Brain microvascular endothelial cell (primary cell): ENCODE measurements around the gene STYXL1.

Experiments used
- DNase-seq: peaks from one replicate; pipeline ENCODE4 v3.0.0-alpha.2; 2020
- H3K27ac ChIP-seq: fragments of 250-450 bp; sonication (Bioruptor Pico); 2 replicates; pipeline ENCODE4 v1.5.1; 2020; ENCODE audit warnings: mild to moderate bottlenecking, moderate library complexity
- H3K27me3 ChIP-seq: fragments of 250-450 bp; sonication (Bioruptor Pico); replicated peaks from 2 replicates; pipeline ENCODE4 v1.5.1; 2020; ENCODE audit warnings: mild to moderate bottlenecking
- H3K36me3 ChIP-seq: fragments of 250-450 bp; sonication (Bioruptor Pico); replicated peaks from 2 replicates; pipeline ENCODE4 v1.5.1; 2020; ENCODE audit warnings: mild to moderate bottlenecking
- H3K4me3 ChIP-seq: 2 replicates; pipeline ENCODE4 v1.5.1; 2011; ENCODE audit warnings: low read depth, mild to moderate bottlenecking, control low read depth, low read length, moderate library complexity
- in situ Hi-C: cut with HindIII; loops from 2 replicates; pipeline ENCODE4 v1.10.0; 2017; ENCODE audit warnings: low sequenced_read_pairs, low pct_ligation_motif_present
- TF ChIP-seq, protein P1 (sequence below): IDR thresholded peaks from 2 replicates; pipeline ENCODE4 v1.5.1; 2011; ENCODE audit warnings: low read depth, mild to moderate bottlenecking, moderate library complexity, low read length, control low read depth, inconsistent platforms; ENCODE audit errors: missing control alignments

Gene STYXL1

DNA sequence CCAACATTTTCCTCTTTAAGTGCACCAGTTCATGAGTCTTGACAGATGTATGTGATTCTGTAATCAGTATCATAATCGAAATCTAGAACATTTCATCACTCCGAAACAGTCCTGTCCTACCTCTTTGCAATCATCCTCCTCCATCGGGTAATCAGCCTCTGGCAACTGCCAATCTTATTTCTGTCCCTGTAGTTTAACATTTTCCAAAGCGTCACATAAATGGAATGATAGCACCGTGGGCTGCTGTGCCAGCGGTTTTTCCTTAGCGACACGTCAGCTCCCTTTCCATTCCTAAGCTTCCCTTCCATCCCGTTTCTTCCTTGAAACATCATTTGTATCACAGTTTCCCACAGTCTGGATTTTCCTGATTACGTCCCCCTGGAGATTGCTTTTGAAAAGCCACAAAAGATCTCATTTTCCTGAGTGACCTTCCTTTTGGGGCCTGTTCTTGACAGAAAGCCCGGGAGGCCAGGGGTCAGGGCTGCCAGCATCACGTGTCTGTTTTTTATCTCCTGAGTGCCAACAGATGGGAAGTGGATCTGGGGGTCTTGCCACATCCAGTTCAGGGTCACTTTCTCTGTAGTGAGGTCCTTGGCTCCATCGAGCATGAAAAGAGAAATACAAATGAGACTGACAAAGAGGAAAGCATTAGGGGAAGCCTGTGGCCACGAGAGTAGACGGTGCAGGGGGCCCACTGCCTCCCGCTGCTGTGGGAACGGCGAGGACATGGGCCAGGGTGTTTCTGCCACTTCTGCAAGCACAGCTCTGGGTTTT, 85.0 kb downstream of the STYXL1 start:
- in situ Hi-C loops, result no loop called here
- TF ChIP-seq, protein P1, sequence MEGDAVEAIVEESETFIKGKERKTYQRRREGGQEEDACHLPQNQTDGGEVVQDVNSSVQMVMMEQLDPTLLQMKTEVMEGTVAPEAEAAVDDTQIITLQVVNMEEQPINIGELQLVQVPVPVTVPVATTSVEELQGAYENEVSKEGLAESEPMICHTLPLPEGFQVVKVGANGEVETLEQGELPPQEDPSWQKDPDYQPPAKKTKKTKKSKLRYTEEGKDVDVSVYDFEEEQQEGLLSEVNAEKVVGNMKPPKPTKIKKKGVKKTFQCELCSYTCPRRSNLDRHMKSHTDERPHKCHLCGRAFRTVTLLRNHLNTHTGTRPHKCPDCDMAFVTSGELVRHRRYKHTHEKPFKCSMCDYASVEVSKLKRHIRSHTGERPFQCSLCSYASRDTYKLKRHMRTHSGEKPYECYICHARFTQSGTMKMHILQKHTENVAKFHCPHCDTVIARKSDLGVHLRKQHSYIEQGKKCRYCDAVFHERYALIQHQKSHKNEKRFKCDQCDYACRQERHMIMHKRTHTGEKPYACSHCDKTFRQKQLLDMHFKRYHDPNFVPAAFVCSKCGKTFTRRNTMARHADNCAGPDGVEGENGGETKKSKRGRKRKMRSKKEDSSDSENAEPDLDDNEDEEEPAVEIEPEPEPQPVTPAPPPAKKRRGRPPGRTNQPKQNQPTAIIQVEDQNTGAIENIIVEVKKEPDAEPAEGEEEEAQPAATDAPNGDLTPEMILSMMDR, result no peak

DNA sequence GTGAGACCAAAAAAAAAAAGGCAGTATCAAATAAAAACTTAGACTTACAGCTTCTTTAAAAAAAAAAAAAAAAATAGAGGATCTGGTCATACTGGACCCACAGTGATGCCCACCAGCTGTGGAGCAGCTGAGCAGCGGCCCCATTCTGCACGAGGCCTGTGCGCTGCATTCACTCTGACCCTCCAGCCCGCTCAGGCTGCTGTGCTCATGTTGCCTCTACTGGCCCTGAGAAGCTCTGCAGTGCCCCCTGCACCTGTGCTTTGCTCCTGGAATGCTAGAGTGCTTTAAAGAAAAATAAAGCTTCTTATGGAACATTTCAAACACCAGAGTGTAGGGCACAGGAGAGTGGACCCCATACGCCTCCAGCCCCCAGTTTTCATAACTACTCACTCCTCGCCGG, 86.6 kb downstream of the STYXL1 start:
- no peak overlapping the region for H3K27ac ChIP-seq

More for the DNA sequence above, 85.0 kb downstream of the STYXL1 start:
- Histone ChIP-seq H3K27me3 (no peaks in the 10 kb centered on the region), H3K36me3 (no peaks in the 10 kb centered on the region), H3K4me3 (no peak overlapping the region), H3K27ac (peak overlapping the region; percentile 66)
- peak; percentile 66 for DNase-seq

DNA sequence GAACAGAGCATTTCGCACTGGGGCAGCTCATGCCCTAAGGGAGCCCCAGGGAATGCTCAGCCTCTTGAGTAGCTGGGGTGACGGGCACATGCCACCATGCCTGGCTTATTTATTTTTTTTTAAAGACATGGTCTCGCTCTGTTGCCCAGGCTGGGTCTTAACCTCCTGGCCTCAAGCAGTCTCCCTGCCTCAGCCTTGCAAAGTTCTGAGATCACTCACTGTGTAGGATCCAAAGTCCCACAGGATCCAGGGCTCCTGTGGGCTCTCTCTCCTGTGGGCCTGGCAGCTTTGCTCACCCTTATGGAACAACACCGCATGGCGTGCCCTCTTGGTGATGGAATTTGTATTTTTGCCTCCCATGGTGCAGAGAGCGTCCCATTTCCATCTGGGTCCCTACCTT, 87.4 kb downstream of the STYXL1 start:
- H3K27ac ChIP-seq, result no peak overlapping the region
- in situ Hi-C loops, result no loop called here
- H3K36me3 ChIP-seq, result peaks cover 3% of the 10 kb centered on the region
- no peaks in the 10 kb centered on the region for H3K27me3 ChIP-seq
- H3K4me3 ChIP-seq, result no peak overlapping the region
- TF ChIP-seq, protein P1, result no peak
- no peak for DNase-seq

More for the DNA sequence above, 86.6 kb downstream of the STYXL1 start:
- peaks cover 2% of the 10 kb centered on the region for H3K36me3 ChIP-seq
- no peak for DNase-seq
- in situ Hi-C loops, result no loop called here
- H3K4me3 ChIP-seq, result no peak overlapping the region
- H3K27me3 ChIP-seq, result no peaks in the 10 kb centered on the region
- TF ChIP-seq, protein P1, result peak; percentile 50

DNA sequence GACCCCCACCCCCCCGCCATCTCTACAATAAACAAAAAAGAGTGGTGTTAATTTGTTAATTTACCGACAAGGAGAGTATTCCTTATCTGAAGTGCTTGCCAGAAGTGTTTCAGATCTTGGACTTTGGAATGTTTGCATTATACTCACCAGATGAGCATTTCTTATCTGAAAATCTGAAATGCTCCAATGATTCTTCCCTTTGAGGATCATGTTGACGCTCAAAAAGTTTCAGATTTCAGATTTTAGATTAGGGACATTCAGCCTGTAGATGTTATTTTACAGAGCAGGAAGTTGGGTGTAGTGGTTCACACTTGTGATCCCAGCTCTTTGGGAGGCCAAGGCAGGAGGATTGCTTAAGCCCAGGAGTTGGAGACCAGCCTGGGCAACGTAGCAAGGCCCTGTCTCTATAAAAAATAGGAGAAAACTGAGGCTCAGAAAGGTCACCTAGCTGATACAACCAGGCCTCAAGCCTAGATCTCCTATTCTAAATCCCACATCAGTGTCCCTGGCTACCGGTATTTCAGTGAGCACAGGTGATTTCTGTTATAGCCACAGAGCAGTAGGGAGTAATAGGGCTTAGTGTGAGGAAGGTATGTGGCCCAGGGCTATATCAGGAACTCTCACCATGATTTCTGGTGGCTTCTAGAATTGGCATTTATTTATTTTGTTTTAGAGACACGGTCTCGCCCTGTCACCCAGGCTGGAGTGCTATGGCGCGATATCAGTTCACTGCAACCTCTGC, 88.8 kb downstream of the STYXL1 start:
- no peaks in the 10 kb centered on the region for H3K27me3 ChIP-seq
- H3K36me3 ChIP-seq, result peaks cover 3% of the 10 kb centered on the region
- no peak for DNase-seq
- H3K27ac ChIP-seq, result peak overlapping the region; percentile 27
- TF ChIP-seq, protein P1, result no peak
- H3K4me3 ChIP-seq, result no peak overlapping the region
- in situ Hi-C loops, result no loop called here

DNA sequence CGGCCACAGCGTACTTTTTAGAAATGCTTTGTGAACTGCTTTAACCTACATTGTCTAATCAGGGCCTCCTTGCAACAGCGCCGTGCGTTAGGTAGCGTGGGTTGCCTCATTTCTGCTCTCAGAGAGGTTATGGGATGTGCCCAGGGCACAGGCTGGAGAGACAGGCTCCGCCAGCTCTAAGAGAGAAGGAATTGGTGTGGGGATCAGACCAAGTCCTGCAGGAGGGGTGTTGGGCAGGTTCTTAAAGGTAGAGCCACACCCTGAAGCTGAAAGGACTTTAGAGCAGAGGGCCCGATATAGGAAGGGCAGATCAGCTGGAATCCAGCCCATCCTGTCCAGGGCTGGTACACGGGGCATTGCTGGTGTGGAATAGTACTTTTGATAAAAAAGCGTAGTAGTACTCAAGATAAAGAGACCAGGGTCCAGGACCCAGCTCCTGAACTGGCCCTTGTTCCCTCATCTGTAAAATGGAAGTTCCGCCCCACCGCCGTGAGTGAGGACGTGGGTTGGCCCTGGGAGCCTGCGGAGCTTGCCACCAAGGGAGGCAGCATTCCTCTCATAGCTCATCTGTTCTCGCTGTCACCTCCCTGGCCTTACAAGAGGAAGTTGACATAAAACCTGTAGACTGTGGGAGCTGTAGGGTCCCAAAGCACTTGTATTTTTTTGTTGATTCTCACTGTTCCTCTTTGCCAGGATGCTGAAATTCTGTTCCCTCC, 90.6 kb downstream of the STYXL1 start:
- in situ Hi-C loops, result no loop called here
- DNase-seq, result no peak
- Histone ChIP-seq H3K36me3 (peaks cover 3% of the 10 kb centered on the region), H3K4me3 (no peak overlapping the region), H3K27ac (no peak overlapping the region), H3K27me3 (no peaks in the 10 kb centered on the region)
- TF ChIP-seq, protein P1, result no peak
